RPMI7951 (cell line): ENCODE data around the gene CEMIP. TPM values are rescaled to one million over a fixed set of nuclear protein-coding genes. Genes with fewer than 3 reads are reported as not detected.
A peak's percentile ranks its signal among the peaks of the same experiment; 100 is the strongest.

ENCODE experiments used
- DNase-seq: peaks from one replicate; pipeline ENCODE4 v3.0.0-alpha.2; 2012; ENCODE audit warnings: low read depth
- total RNA-seq: library from RNA; depleted of rRNA; stranded (reverse); fragments of >200 nt; shearing (Covaris generic); gene quantifications from 2 replicates; pipeline ENCODE4 v1.2.3, GENCODE V29; 2014

Gene CEMIP
- total RNA-seq, 1 experiment from 2014 or later: 1.1 TPM

GRCh38 chr15:80783260-80783659 is 4.1 kb downstream of the CEMIP start:
- no peak for DNase-seq

DNA sequence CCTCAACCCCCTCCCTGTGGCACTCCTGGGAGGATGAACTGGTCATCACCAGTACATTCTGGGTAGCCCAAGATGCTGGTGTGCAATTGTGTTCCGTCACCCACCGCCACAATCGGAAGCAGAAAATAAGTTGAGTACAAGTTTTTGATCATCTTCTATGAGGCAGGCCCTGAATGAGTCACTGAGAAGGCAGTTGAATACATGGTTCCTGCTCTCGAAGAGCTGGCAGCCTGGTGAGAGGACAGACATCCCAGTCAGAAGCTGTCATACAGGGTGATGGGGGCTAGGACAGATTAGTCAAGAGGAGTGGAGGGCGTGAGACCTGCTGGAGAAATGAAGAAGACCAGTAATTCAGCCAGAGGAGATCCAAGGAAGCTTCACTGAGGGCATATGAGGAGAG is 6.2 kb downstream of the CEMIP start:
- no peak for DNase-seq

DNA sequence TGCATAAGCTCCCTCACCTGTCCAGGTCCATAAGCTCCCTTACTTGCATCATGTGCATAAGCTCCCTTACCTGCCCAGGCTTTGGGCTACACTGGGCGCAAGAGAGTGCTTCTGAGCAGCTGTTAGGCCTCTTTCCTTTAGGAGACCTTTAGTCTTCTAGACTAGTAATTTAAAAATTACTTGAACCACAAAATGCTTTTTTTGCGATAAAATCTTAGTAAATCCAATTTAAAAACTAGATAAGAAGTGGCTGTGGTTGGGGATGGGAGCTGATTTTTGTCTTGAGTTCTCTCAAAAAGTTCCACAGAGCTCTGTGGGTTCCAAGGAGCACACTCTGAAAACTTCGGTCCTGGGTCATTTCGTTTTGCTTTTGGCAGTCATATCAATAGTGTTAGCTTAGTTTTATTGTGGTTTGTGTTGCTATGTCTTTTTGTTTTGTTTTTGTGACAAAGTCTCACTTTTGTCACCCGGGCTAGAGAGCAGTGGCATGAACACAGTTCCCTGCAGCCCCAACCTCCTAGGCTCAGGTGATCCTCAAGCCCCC is 6.7 kb downstream of the CEMIP start:
- no peak for DNase-seq

GRCh38 chr15:80787316-80787715 is 8.1 kb downstream of the CEMIP start:
- DNase-seq: no peak

GRCh38 chr15:80788536-80788935 is 9.4 kb downstream of the CEMIP start:
- DNase-seq: no peak

GRCh38 chr15:80789296-80789695 is 10.1 kb downstream of the CEMIP start:
- peak; percentile 52 for DNase-seq

- DNase-seq: no peak
These were observed 10.6 kb downstream of the CEMIP start for GRCh38 chr15:80789796-80790195.

DNA sequence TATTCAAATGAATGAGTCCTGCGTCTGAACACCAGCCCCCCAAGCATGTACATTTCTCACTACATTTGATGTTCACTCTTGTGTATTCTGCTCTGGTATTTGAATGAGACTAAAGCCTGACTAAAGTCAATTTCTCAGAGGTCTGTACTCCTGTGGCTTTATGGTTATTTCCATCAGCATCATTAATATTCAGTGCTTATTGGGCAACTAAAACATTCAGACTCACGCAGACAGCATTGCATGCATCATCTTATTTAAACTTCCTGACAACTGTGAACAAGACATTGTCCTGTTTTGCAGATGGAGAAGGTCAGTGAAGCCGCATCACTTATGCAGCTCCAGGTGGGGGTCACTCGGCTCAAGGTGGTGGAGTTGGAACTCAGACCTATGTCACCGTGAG is 11.1 kb downstream of the CEMIP start:
- no peak for DNase-seq

DNA sequence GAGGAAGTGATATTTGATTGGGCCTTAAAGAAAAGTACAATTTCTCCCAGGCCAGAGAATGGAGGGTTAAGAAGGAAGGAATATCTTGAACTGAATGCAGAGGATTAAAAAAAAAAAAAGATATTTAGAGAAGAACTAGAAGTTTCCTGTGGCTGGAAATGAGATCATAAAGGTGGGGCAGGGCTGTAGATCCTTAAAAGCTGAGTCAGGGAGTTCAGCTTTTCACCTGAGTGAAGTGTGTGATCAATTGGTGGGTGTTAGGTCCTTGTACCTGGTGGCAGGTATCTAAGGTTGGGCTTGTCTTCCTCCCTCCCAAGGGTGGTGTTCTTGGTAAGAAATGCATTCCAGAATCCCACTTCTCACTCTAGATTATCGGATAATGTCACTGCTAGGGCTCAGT is 11.8 kb downstream of the CEMIP start:
- DNase-seq: no peak

GRCh38 chr15:80796407-80796806 is 17.2 kb downstream of the CEMIP start:
- no peak for DNase-seq

GRCh38 chr15:80798911-80799310 is 19.7 kb downstream of the CEMIP start:
- no peak for DNase-seq

- DNase-seq: no peak
These were observed 20.9 kb downstream of the CEMIP start for GRCh38 chr15:80800067-80800466.

DNA sequence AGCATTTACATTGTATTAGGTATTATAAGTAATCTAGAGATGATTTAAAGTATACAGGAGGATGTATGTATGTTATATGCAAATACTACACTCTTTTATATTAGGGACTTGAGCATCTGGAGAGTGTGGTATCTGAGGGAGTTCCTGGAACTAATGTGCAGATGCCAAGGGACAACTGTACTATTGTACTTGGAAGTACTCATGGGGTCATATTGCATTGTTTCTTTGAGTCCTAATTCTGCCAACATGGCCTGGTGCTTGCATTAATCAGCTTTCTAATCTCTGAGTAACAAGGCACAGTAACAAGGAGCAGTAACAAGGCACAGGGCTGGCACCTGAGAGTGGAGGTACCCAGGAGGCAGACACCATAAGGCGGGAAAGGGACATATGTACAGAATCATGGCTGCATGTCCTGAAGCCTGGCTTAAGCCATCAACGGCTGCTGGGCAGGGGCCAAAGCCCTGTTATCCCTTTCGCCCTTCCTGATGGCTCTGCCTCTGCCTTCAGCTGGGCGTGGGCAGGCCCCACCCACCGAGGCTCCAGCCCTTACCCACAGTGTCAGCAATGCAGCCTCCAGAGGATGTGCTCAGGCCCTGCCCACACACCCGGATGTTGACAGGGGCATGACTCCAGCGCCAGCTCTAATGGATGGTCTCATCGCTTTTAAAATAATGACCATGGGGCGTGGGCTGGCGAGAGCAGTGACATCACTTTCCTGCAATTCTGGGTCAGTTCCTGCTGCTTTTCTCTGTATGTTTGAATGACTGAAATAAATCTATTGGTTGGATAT is 22.9 kb downstream of the CEMIP start:
- DNase-seq: no peak

DNA sequence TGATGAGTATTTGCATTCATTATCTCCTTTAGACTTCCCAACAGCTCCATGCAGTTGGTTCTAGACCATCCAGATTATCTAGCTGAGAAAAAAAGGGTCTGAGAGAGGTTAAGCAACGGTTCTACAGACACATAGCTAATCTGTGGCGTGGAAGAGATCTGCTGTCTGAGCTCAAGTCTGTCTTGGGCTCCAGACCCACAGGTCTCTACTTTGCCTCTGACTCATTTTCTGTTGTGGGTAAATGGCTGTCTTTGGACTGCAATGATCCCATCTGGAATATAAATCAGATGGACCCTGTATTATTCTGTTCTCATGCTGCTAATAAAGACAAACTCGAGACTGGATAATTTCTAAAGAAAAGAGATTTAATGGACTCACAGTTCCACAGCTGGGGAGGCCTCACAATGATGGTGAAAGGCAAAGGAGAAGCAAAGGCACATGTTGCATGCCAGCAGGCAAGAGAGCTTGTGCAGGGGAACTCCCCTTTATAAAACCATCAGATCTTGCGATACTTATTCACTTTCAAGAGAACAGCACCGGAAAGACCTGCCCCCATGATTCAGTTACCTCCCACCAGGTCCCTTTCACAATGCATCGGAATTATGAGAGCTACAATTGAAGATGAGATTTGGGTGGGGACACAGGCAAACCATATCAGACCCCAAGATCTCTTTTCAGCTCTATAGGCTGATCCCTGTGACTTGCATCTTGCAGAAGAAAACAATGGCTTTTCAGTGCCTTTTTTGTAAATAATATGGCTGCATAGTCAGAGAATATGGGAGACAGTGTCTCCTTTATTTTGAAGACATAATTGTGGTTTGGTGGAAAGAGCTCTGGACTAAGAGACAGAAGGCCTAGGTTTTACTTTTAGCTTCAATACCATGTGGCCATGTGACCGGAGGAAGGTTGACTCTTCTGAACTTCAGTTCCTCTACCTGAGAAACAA is 24.7 kb downstream of the CEMIP start:
- no peak for DNase-seq

GRCh38 chr15:80804970-80805495 is 25.9 kb downstream of the CEMIP start:
- DNase-seq: no peak

- no peak for DNase-seq
These were observed 32.7 kb downstream of the CEMIP start for GRCh38 chr15:80811781-80812315.

- no peak for DNase-seq
These were observed 35.9 kb downstream of the CEMIP start for GRCh38 chr15:80815106-80815505.

DNA sequence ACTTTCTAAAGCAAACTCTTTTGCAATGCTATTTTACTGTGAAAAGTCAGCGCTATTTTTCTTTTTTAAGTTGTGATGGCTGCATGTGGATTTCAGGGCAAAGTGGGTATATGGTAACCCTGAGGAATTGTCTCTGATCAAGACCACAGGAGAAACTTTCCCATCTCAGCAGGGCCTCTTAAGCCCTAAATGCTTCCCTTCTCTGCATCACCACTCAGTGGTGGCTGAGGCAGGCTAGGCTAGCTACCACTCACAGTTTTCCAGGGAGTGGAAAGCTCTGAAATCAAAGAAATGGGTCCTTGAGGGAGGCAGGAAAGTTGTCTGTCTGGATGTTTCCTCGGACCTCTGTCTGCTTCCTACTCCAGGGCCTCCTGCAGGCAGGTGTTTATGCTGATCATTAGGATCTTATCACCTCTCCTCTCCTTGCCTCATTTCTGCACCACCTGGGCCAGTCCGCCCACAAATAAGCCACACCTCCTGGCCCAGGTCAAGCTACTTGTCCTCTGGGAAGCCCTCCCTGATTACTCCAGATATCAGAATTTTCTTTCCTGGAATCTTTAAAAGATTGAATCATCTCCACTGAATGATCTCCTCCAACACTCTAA is 37.0 kb downstream of the CEMIP start:
- no peak for DNase-seq

DNA sequence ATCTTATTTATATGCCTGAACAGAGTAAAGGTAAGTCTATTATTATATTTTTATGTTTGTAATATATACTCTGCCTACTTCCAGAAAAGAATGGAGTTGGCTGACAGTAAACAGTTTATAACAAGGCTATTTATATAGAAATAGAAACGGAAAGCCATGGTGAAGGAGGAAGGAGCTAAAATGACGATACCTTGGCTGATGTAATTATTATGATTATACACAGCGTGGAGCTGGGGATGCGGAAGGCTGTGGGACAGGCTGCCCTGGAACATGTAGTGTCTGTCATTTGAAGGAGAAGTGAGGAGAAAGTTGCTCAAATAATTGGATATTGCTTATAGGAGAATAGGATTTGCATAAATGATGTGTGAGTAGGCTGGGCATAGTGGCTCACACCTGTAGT is 37.8 kb downstream of the CEMIP start:
- no peak for DNase-seq

- no peak for DNase-seq
These were observed 38.7 kb downstream of the CEMIP start for GRCh38 chr15:80817901-80818300.

DNA sequence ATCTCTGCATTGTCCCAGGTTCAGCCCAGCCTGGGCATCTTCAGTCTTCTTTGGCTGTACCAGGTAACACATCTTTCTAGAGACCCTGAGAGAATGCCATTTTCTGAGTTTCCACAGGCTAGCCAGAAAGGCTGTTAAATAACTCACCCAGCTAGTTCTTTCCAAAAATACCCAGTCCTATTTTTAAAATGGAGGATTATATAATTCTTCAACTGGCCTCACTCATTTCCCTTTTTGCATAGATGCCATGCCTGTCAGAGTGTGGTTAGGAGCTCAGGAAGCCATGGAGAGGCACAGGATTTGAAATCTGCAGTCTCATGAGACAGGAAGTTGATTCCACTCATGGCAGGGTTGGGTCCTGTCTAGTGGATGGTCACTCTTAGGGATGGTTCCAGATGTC is 39.8 kb downstream of the CEMIP start:
- no peak for DNase-seq

DNA sequence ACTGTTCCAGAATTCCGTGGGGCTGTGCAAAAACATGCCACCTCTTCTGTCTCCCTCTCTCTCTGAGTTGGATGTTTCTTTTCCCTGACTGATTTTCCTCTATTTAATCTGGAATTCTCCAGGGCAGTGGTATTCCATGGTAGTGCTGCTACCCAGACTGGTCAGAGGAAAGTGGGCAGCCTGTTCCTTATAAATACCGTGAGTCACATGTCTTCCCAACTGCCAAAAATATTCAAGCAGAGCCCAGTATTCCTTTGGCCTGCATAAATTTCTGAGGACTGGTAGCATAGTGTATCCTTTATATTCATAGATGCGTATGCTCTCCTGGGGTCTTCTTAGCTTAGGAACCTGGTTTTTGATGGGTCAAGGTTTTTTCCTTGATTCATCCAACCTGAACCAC is 40.9 kb downstream of the CEMIP start:
- DNase-seq: no peak
